Breast epithelium (tissue), 3 donors: ENCODE measurements around the gene TMEM18.

ENCODE experiments used
- CTCF ChIP-seq, 3 donors: fragments of 450-650 bp; IDR thresholded peaks; one replicate each; pipeline ENCODE4 v1.5.1; 2016 to 2017; ENCODE audit warnings: antibody characterized with exemption in 3 of 3, mild to moderate bottlenecking in 3 of 3, moderate library complexity in 3 of 3
- POLR2A ChIP-seq: fragments of 450-650 bp; IDR thresholded peaks from one replicate; pipeline ENCODE4 v1.6.1; 2016; ENCODE audit warnings: antibody characterized with exemption, mild to moderate bottlenecking, moderate library complexity

GRCh38 chr2:650343-651310 lies 26.6 kb downstream of the TMEM18 start:
- TF ChIP-seq CTCF (IDR thresholded peaks at IDR 0.05) (no peak), POLR2A (no peak)
